HG02973 (cell line): ENCODE data around the gene USP35.
A peak's percentile ranks its signal among the peaks of the same experiment; 100 is the strongest.

Source experiments
- ATAC-seq: cut with Tn5 transposase; IDR thresholded peaks from one replicate; pipeline ENCODE4 v1.9.1; 2021; ENCODE audit warnings: moderate library complexity; ENCODE audit not compliant: unreplicated experiment

USP35 gene, protein sequence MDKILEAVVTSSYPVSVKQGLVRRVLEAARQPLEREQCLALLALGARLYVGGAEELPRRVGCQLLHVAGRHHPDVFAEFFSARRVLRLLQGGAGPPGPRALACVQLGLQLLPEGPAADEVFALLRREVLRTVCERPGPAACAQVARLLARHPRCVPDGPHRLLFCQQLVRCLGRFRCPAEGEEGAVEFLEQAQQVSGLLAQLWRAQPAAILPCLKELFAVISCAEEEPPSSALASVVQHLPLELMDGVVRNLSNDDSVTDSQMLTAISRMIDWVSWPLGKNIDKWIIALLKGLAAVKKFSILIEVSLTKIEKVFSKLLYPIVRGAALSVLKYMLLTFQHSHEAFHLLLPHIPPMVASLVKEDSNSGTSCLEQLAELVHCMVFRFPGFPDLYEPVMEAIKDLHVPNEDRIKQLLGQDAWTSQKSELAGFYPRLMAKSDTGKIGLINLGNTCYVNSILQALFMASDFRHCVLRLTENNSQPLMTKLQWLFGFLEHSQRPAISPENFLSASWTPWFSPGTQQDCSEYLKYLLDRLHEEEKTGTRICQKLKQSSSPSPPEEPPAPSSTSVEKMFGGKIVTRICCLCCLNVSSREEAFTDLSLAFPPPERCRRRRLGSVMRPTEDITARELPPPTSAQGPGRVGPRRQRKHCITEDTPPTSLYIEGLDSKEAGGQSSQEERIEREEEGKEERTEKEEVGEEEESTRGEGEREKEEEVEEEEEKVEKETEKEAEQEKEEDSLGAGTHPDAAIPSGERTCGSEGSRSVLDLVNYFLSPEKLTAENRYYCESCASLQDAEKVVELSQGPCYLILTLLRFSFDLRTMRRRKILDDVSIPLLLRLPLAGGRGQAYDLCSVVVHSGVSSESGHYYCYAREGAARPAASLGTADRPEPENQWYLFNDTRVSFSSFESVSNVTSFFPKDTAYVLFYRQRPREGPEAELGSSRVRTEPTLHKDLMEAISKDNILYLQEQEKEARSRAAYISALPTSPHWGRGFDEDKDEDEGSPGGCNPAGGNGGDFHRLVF

DNA sequence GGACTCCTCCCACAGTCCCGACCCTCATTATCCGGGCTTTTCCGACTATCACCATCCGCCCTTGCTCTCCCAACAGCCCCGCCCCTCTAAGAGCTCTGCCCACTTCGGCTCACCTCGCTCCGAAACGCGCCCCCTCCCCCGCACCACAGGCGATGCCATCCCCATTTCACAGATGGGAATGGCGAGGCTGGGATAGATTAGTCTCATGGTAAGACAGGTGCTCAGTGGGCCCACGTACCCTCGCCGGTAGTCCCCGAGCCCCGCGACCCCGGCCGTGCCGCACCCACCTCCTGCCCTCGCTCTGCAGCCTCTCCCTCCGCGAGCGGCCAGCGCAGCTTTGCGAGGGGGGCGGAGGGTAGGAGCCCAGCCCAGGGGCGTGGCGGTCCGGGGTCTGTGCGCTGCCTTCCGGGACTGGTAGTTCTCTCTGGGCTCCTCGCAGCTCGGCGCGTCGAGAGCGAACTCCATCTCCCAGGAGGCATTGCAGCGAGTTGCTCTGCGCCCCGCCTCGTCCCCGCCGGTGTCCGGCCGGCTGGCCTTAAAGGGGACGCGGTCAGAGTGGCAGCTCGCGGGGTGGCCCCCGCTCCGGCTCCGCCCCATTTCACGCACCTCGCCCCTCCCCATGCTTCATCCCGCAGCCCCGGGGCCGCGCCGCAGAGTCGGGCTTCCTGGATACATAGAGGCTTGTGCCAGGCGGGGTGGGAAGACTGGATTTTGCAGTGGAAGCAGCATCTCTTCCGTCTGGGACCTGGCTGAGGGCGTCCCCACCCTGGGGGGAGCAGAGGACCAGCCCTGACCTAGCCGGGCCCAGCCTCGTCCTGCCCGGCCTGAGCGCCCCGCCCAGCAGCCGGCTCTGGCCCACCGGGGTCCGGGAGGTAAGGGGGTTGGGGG lies at the start of gene USP35, which contains the start of gene KCTD21:
USP35 (plus strand) TSS at position 634 of the 888 bp plus-strand sequence. CDS start 7,327 bp downstream, outside the sequence.
KCTD21 (minus strand) TSS at position 341 of the 888 bp plus-strand sequence. CDS start 14,072 bp downstream, outside the sequence.
- ATAC-seq, result peak; percentile 96

DNA sequence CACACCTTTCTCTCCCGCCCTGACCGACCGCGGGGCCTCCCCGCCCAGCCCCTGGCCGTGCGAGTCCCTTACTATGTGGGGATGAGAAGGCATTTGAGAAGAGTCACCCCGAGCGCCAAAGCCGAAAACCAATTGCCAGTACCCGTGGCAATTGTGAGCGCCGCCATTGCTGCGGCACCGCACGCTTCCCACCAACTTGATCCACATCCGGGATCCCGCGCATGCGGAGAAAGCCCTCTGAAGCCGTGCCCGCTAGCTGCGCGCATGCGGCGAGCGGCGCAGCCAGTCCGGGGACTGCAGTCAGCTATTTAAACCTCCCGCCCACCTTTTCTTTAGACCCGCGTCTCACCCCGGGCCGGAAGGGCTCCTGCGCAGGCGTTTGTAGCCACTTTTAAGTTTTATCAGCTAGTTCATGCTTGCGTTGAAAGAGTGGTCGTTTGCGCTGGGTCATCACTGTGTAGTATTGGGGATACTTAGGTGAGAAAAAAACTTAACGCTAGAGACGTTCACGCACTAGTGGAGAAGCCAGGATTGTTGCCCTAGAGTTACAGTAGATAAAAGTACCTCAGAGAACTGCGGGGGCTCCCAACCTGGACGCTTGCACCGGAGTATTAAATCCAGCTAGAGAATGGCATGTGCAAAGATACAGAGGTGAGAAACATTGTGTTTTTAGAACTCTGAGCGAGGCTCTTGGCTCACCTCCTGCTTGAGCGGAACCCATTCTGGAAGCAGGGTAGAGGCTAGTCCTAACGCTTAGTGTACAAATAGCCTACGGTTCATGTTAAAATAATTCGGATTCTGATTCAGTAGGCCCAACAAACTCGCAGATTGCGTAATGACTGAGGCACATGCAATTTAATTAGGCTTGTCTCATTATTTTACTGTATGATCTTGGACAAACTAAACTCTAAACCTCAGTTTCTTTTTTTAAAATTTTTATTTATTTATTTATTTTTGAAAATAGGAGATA lies 49.0 kb upstream of the USP35 start, which contains the start of gene ALG8:
ALG8 (minus strand) TSS at position 205 of the 970 bp plus-strand sequence; CDS start at position 167, 38 bp downstream.
- ATAC-seq, result peak; percentile 87

DNA sequence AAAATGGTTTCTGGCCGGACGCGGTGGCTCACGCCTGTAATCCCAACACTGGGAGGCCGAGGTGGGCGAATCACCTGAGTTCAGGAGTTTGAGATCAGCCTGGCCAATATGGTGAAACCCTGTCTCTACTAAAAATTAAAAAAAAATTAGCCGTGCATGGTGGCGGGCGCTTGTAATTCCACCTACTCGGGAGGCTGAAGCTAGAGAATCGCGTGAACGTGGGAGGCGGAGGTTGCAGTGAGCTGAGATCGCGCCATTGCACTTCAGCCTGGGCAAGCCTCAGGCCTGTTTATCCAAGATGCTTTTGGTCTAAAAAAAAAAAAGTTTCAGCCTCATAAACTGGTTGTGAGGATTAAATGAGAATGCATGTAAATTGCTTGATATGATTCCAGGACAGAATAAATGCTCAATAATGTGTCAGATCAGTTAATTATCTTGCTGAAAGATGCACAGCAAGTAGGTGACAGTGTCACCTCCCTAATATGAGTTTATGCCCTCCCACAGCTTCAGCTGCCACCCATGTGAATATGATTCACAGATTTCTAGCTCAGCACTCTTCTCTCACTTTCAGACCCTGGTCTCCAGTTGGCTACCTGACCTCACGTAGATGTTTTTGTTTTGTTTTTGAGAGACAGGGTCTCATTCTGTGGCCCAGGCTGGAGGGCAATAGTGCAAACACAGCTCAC lies 48.2 kb upstream of the USP35 start:
- ATAC-seq, result no peak

DNA sequence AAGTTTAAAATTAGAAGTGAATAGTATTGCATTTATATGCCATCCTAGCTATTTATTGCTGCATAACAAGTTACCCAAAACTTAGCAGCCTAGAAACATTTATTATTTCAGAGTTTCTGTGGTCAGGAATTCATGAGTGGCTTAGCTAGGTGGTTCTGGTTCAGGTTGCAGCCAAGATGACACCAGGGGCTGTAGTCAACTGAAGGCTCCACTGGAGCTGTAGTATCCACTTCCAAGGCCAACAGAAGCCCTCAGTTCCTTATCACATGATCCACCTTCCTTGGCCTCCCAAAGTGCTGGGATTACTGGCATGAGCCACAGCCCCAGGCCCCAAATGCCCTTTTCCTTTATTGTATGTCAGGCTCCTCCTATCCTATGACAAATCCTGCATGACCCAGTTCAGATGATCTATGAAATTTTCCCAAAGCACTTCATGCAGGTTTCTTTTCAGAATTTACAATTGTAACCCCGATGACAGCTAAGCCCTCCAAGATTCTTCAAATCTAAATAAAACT lies 43.2 kb upstream of the USP35 start:
- ATAC-seq, result no peak

DNA sequence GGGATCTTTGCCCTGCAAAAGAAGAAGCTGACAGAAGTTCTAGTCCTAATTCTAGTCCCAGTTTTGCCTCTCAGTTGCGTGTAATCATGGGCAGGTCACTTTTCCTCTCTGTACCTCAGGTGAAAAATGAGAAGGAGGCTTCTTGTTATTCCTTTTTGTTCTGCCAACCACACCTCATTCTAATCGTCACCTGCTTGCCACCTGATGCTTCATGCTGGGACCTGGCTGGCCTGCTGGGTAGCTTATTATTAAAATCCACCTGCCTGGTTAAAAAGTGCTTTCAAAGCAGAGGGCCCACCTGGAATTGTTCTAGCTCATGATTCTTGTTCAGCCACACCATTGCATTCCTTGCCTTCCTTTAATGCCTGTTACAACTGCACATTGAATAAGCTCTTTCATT lies 40.9 kb upstream of the USP35 start:
- no peak for ATAC-seq

DNA sequence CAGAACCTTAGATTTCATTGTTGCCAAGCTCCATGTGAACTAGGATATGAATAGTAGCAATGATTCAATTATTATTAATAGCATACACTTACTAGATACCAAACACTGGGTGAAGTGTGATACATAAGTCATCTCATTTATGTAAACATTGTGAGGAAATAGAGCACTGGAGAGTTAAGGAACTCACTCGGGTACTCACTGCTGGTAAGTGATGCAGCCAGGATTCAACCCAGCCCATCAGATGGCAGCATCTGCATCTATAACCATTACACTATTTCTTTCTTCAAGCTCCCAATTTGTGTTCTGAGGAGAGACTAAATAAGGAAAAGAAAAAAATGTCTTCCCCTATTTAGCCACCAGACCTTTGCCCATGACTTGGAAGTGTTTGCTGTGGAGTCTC lies 39.1 kb upstream of the USP35 start:
- no peak for ATAC-seq

GRCh38 chr11:78150346-78150745 lies 38.4 kb upstream of the USP35 start:
- no peak for ATAC-seq

- ATAC-seq, result no peak
These were observed 38.0 kb upstream of the USP35 start for GRCh38 chr11:78150754-78151153.

- ATAC-seq, result no peak
These were observed 36.9 kb upstream of the USP35 start for GRCh38 chr11:78151804-78152203.

DNA sequence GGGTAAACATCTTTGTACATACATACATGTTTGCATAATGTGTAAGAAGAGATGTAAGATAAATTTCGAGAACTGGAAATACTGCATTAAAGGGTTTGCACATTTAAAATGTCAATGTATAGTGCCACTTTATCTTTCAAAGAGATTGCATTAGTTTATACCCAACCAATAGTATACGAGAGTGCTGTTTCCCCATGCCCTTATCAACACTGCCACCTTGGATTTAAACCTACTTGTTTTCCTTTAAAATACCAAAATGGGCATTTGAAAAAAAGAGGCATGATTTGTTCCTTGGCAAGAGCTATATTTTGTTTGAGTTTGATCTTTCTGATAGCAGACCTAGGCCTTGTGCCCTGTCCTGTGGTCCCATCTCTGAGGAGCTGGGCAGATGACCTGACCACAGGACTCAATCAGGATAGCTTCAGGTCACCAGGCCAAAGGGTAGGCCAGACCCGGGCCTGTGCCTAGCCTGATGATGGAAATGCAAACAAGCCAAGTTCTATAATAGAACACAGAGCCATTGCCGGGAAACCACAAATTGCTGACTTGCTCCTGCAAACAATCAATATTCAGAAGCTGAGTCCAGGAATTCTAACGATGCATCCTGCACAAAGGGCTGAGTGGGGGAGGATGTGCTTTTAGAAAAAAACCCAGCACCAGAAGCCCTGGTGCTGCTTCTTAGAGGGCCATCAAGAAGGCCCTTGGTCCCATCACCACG lies 32.4 kb upstream of the USP35 start:
- no peak for ATAC-seq

GRCh38 chr11:78158987-78159652 lies 29.6 kb upstream of the USP35 start:
- no peak for ATAC-seq

DNA sequence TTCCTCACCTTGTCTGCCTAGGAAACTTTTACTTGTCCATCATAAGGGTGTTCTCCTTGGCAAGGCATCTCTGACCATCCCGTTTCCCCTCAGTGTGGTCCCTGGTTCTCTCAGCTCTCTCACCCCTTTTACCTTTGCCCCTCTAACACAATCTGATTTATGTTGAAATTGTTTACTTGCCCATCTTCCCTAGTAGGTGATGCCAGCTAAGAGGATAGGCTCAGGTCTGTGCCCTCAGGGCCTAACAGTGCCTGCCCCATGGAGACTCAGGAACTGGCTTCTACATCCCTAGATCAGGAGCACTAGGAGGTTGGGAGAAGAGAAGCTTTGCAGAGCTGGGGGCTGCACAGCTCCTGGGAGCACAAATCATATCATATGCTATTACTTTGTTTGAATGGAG lies 28.2 kb upstream of the USP35 start:
- no peak for ATAC-seq

- ATAC-seq, result no peak
These were observed 27.4 kb upstream of the USP35 start for GRCh38 chr11:78161346-78161745.

GRCh38 chr11:78161962-78162371 lies 26.8 kb upstream of the USP35 start:
- ATAC-seq, result no peak

GRCh38 chr11:78163828-78164227 lies 24.9 kb upstream of the USP35 start:
- no peak for ATAC-seq

DNA sequence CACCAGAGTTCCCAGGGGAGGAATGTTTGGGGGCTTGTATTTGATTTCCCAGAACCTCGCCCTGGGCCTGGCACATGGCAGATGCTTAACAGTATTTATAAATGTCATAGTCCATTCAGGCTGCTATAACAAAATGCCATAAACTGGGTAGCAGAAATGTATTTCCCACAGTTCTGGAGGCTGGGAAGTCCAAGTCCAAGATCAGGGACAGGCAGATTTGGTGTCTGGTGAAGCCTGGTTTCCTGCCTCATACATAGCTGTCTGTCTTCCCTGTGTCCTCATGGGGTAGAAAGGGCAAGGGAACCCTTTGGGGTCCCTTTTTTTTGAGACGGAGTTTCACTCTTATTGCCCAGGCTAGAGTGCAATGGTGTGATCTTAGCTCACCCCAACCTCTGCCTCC lies 24.2 kb upstream of the USP35 start:
- no peak for ATAC-seq

GRCh38 chr11:78166855-78167469 lies 21.8 kb upstream of the USP35 start:
- ATAC-seq, result no peak
